ENCODE measurements around the gene EXOC4. TPM values are rescaled to one million over a fixed set of nuclear protein-coding genes. Genes with fewer than 3 reads are reported as not detected.
A peak's percentile ranks its signal among the peaks of the same experiment; 100 is the strongest.

EXOC4 gene
- total RNA-seq, 1 experiment from 2014 or later, result 66.2 TPM

DNA sequence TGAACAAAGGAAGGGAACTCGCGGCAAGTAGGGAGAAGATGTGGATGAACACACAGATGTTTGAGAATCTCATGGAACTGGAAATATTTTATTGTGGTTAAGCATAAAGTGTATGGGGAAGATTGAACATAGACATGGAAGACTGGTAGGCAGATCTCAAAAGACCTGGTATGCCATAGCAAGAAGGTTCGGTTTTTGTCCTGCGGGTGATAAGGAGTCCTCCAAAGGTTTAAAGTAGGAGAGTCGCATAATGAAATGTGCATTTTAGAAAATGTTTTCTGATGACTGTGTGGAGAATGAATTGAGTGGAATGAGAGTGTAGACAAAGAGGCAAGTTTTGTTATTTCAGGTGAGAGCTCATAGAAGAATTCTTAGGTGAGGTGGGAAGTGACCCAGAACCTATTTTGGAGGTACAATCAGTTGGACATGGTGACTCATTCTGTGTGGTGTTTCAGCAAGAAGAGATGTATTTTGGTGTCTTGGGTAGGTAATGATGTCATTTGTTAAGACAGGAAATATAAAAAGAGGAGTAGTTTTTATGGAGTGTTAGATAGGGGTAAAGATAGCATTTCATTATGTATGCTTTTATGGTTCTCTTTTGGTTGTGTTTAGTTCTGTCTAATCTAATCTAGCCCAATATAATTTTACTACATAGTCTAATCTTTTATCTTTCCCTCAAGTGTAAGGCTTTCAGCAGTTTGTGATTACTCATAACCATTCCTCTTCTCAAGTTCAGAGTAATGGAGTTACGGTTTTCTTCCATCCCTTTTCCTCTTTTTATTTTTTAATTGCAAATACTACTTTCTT is 239.2 kb downstream of the EXOC4 start:
- H3K27ac Mint-ChIP-seq (ENCODE audit: unreplicated experiment), result peak overlapping the region; percentile 6
- H3K27me3 ChIP-seq (replicated peaks; ENCODE audit: control insufficient read depth, insufficient read depth, low read length), result no peaks in the 10 kb centered on the region
- intact Hi-C loops (cut with micrococcal nuclease; ENCODE audit: unreplicated experiment), result no loop called here
- ChIA-PET CTCF (no interaction called here), POLR2A (no interaction called here)
- H3K9me3 ChIP-seq, result peaks cover 3% of the 10 kb centered on the region; the same call in 1 of the 2 replicates
- H3K36me3 ChIP-seq (ENCODE audit: control insufficient read depth, insufficient read depth, low read length), result no peaks in the 10 kb centered on the region
- BruUV-seq (replicated peaks), result no TSS peak
- peaks cover 21% of the 10 kb centered on the region for H3K4me1 Mint-ChIP-seq (ENCODE audit: low read depth, unreplicated experiment)
- TF ChIP-seq, protein P1, sequence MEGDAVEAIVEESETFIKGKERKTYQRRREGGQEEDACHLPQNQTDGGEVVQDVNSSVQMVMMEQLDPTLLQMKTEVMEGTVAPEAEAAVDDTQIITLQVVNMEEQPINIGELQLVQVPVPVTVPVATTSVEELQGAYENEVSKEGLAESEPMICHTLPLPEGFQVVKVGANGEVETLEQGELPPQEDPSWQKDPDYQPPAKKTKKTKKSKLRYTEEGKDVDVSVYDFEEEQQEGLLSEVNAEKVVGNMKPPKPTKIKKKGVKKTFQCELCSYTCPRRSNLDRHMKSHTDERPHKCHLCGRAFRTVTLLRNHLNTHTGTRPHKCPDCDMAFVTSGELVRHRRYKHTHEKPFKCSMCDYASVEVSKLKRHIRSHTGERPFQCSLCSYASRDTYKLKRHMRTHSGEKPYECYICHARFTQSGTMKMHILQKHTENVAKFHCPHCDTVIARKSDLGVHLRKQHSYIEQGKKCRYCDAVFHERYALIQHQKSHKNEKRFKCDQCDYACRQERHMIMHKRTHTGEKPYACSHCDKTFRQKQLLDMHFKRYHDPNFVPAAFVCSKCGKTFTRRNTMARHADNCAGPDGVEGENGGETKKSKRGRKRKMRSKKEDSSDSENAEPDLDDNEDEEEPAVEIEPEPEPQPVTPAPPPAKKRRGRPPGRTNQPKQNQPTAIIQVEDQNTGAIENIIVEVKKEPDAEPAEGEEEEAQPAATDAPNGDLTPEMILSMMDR (IDR thresholded peaks at IDR 0.05; ENCODE audit: insufficient read depth in 1 of 2, low read depth in 1 of 2, low read length in 1 of 2, severe bottlenecking in 1 of 2, unreplicated experiment in 1 of 2), result no peak
- H3K9me3 Mint-ChIP-seq (ENCODE audit: unreplicated experiment), result no peaks in the 10 kb centered on the region
- no peaks in the 10 kb centered on the region for H3K27me3 Mint-ChIP-seq (ENCODE audit: insufficient read depth, unreplicated experiment)
- H3K4me3 ChIP-seq (ENCODE audit: low read depth, low read length), result no peak overlapping the region
- peak in 1 of 2 experiments; percentile 18 for DNase-seq
- H3K36me3 Mint-ChIP-seq (ENCODE audit: insufficient read depth, unreplicated experiment), result peaks cover 5% of the 10 kb centered on the region
- H3K4me1 ChIP-seq, result peaks cover 18% of the 10 kb centered on the region; the same call in 1 of the 2 replicates
- no peak overlapping the region for H3K4me3 Mint-ChIP-seq (ENCODE audit: unreplicated experiment)

DNA sequence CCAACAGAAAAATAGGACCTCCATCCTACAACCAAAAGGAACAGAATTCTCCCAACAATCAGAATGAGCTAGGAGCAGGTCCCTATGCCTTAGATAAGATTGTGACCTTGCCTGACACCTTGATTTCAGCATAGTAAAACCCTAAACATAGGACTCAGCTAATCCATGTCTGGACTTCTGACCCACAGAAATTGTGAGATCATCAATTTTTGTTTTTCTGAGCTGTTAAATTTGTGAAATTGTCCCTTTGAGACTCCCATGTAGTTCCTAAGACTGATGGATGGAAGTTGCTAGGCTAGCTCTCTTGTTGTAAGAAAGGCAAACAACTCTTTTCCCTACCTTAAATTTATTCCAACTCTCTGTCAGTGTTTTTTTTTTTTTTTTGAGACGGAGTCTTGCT is 244.2 kb downstream of the EXOC4 start:
- Histone ChIP-seq H3K27me3 (replicated peaks; ENCODE audit: control insufficient read depth, insufficient read depth, low read length) (no peaks in the 10 kb centered on the region), H3K36me3 (ENCODE audit: control insufficient read depth, insufficient read depth, low read length) (no peaks in the 10 kb centered on the region), H3K4me3 (ENCODE audit: low read depth, low read length) (no peak overlapping the region), H3K9me3 (peaks cover 3% of the 10 kb centered on the region; the same call in 1 of the 2 replicates), H3K4me1 (peaks cover 9% of the 10 kb centered on the region; the same call in 1 of the 2 replicates)
- peaks cover 6% of the 10 kb centered on the region for H3K4me1 Mint-ChIP-seq (ENCODE audit: low read depth, unreplicated experiment)
- CTCF ChIA-PET, result interaction anchor here (0.7 kb wide), 1 partner anchor 534 kb away, joined by 3 read pairs; no protein-coding TSS in a partner anchor
- TF ChIP-seq, protein P1 (IDR thresholded peaks at IDR 0.05; ENCODE audit: insufficient read depth in 1 of 2, low read depth in 1 of 2, low read length in 1 of 2, severe bottlenecking in 1 of 2, unreplicated experiment in 1 of 2), result no peak
- H3K9me3 Mint-ChIP-seq (ENCODE audit: unreplicated experiment), result no peaks in the 10 kb centered on the region
- BruUV-seq (replicated peaks), result no TSS peak
- no peak overlapping the region for H3K4me3 Mint-ChIP-seq (ENCODE audit: unreplicated experiment)
- H3K27me3 Mint-ChIP-seq (ENCODE audit: insufficient read depth, unreplicated experiment), result no peaks in the 10 kb centered on the region
- H3K27ac Mint-ChIP-seq (ENCODE audit: unreplicated experiment), result no peak overlapping the region
- intact Hi-C loops (cut with micrococcal nuclease; ENCODE audit: unreplicated experiment), result no loop called here
- POLR2A ChIA-PET, result no interaction called here
- H3K36me3 Mint-ChIP-seq (ENCODE audit: insufficient read depth, unreplicated experiment), result peaks cover 5% of the 10 kb centered on the region
- DNase-seq, result no peak

DNA sequence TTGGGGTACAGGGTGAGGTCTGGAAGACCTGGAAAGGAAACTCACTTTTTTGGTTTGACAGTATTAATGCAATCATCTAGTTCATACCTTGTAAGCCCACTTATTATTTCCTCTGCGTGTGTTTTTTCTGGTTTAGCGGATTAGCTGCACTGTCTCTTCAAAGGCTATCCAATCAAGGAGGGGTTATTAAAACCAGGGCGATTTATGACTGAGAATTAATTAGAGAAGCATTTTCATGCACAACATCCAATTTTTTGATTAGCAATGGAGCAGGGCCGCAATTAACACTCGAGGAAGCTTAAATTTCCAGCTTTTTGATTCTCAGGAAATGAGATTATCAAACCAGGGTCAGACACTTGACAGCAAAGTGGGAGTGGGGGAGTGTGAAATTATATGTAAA is 248.9 kb downstream of the EXOC4 start:
- TF ChIP-seq, protein P1 (IDR thresholded peaks at IDR 0.05; ENCODE audit: insufficient read depth in 1 of 2, low read depth in 1 of 2, low read length in 1 of 2, severe bottlenecking in 1 of 2, unreplicated experiment in 1 of 2), result no peak
- H3K4me3 ChIP-seq (ENCODE audit: low read depth, low read length), result no peak overlapping the region
- no peaks in the 10 kb centered on the region for H3K27me3 ChIP-seq (replicated peaks; ENCODE audit: control insufficient read depth, insufficient read depth, low read length)
- H3K36me3 Mint-ChIP-seq (ENCODE audit: insufficient read depth, unreplicated experiment), result no peaks in the 10 kb centered on the region
- H3K36me3 ChIP-seq (ENCODE audit: control insufficient read depth, insufficient read depth, low read length), result no peaks in the 10 kb centered on the region
- no peak overlapping the region for H3K27ac Mint-ChIP-seq (ENCODE audit: unreplicated experiment)
- no peaks in the 10 kb centered on the region for H3K4me1 ChIP-seq
- DNase-seq, result no peak
- H3K9me3 ChIP-seq, result no peaks in the 10 kb centered on the region
- H3K4me1 Mint-ChIP-seq (ENCODE audit: low read depth, unreplicated experiment), result no peaks in the 10 kb centered on the region
- no peaks in the 10 kb centered on the region for H3K27me3 Mint-ChIP-seq (ENCODE audit: insufficient read depth, unreplicated experiment)
- H3K4me3 Mint-ChIP-seq (ENCODE audit: unreplicated experiment), result no peak overlapping the region
- intact Hi-C loops (cut with micrococcal nuclease; ENCODE audit: unreplicated experiment), result no loop called here
- ChIA-PET POLR2A (no interaction called here), CTCF (no interaction called here)
- H3K9me3 Mint-ChIP-seq (ENCODE audit: unreplicated experiment), result no peaks in the 10 kb centered on the region
- no TSS peak for BruUV-seq (replicated peaks)
